ENCODE data around the gene SIL1. TPM values are rescaled to one million over a fixed set of nuclear protein-coding genes. Genes with fewer than 3 reads are reported as not detected.

Gene SIL1
- total and polyA plus RNA-seq, 2 donors (not counting 1 experiment from before 2014, with no cell fraction given) = 66.4 to 85.5 TPM

DNA sequence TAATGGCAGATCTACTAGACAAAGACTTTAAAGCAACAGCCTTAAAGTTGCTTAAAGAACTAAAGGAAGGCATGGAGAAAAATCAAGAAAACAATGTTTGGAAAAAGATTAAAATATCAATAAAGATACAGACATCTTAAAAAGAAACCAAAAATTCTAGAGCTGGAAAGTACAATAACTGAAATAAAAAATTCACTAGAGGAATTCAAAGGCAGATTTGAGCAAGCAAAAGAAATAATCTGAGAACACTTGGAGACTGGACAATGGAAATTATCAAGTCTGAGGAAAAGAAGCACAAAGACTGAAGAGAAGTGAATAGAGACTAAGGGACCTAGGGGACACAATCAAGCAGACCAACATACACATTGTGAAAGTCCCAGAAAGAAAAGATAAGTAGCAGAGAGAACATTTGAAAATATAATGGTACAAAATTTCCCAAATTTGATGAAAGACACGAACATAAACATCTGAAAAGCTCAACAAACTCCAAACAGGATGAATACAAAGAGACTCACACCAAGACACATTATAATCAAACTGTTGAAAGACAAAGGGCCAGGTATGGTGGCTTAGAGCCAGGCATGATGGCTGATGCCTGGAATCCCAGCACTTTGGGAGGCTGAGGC, 26.3 kb downstream of the SIL1 start:
- no peaks in the 10 kb centered on the region for H3K4me1 ChIP-seq (ENCODE audit: control insufficient read depth, extremely low read depth, insufficient read depth, low read length)
- H3K9me3 ChIP-seq (ENCODE audit: control insufficient read depth, insufficient read depth, low read depth, low read length) = no peaks in the 10 kb centered on the region
- no peaks in the 10 kb centered on the region for H4K20me1 ChIP-seq (ENCODE audit: control insufficient read depth, extremely low read depth, insufficient read depth, low read length)
- TF ChIP-seq EZH2 (IDR thresholded peaks at IDR 0.05; ENCODE audit: low read length, missing control alignments) (no peak), CTCF (conservative IDR thresholded peaks at IDR 0.05 in 1 of 2, IDR thresholded peaks at IDR 0.05 in 1 of 2; ENCODE audit: low read depth in 1 of 2, low read length in 2 of 2) (no peak)
- H3K27me3 ChIP-seq (ENCODE audit: control insufficient read depth, insufficient read depth, low read length) = no peaks in the 10 kb centered on the region
- no peaks in the 10 kb centered on the region for H3K36me3 ChIP-seq (ENCODE audit: control insufficient read depth, insufficient read depth, low read length)
- H3K9ac ChIP-seq (ENCODE audit: insufficient read depth, low read length) = no peak overlapping the region
- no peaks in the 10 kb centered on the region for H3K79me2 ChIP-seq (ENCODE audit: control insufficient read depth, insufficient read depth, low read length)
- no peak overlapping the region for H2AFZ ChIP-seq (ENCODE audit: low read length)
- no peak for DNase-seq (ENCODE audit: low read depth in 2 of 2)
- no peak overlapping the region for H3K4me2 ChIP-seq (ENCODE audit: extremely low read depth, insufficient read depth, low read length)
- no peak overlapping the region for H3K27ac ChIP-seq (ENCODE audit: insufficient read depth, low read length)
- no peak overlapping the region for H3K4me3 ChIP-seq (replicated peaks in 1 of 4; ENCODE audit: control extremely low read depth in 1 of 4, insufficient read depth in 1 of 4, low read depth in 3 of 4, low read length in 4 of 4)

GRCh38 chr5:139167952-139168720, 30.0 kb downstream of the SIL1 start:
- Histone ChIP-seq H3K9me3 (ENCODE audit: control insufficient read depth, insufficient read depth, low read depth, low read length) (no peaks in the 10 kb centered on the region), H3K27ac (ENCODE audit: insufficient read depth, low read length) (no peak overlapping the region), H3K4me1 (ENCODE audit: control insufficient read depth, extremely low read depth, insufficient read depth, low read length) (no peaks in the 10 kb centered on the region), H3K4me2 (ENCODE audit: extremely low read depth, insufficient read depth, low read length) (no peak overlapping the region), H4K20me1 (ENCODE audit: control insufficient read depth, extremely low read depth, insufficient read depth, low read length) (no peaks in the 10 kb centered on the region), H2AFZ (ENCODE audit: low read length) (no peak overlapping the region), H3K79me2 (ENCODE audit: control insufficient read depth, insufficient read depth, low read length) (no peaks in the 10 kb centered on the region), H3K27me3 (ENCODE audit: control insufficient read depth, insufficient read depth, low read length) (no peaks in the 10 kb centered on the region), H3K36me3 (ENCODE audit: control insufficient read depth, insufficient read depth, low read length) (no peaks in the 10 kb centered on the region), H3K9ac (ENCODE audit: insufficient read depth, low read length) (no peak overlapping the region), H3K4me3 (replicated peaks in 1 of 4; ENCODE audit: control extremely low read depth in 1 of 4, insufficient read depth in 1 of 4, low read depth in 3 of 4, low read length in 4 of 4) (no peak overlapping the region)
- no peak for DNase-seq (ENCODE audit: low read depth in 2 of 2)
- TF ChIP-seq CTCF (conservative IDR thresholded peaks at IDR 0.05 in 1 of 2, IDR thresholded peaks at IDR 0.05 in 1 of 2; ENCODE audit: low read depth in 1 of 2, low read length in 2 of 2) (no peak), EZH2 (IDR thresholded peaks at IDR 0.05; ENCODE audit: low read length, missing control alignments) (no peak)

DNA sequence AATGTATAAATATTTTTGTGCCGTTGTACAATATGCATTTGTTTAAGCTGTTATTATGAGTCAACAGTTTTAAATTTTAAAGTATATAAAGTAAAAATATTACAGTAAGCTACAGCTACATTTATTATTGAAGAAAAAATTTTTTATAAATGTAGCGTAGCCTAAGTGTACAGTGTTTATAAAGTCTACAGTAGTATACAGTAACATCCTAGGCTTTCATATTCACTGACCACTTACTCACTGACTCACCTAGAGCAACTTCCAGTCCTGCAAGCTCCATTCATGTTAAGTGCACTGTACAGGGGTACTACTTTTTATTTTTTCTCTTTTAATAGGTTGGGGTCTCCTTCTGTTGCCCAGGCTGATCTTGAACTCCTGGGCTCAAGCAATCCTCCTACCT, 30.6 kb downstream of the SIL1 start:
- Histone ChIP-seq H3K27ac (ENCODE audit: insufficient read depth, low read length) (no peak overlapping the region), H4K20me1 (ENCODE audit: control insufficient read depth, extremely low read depth, insufficient read depth, low read length) (no peaks in the 10 kb centered on the region), H3K4me3 (replicated peaks in 1 of 4; ENCODE audit: control extremely low read depth in 1 of 4, insufficient read depth in 1 of 4, low read depth in 3 of 4, low read length in 4 of 4) (no peak overlapping the region), H3K79me2 (ENCODE audit: control insufficient read depth, insufficient read depth, low read length) (no peaks in the 10 kb centered on the region), H3K4me2 (ENCODE audit: extremely low read depth, insufficient read depth, low read length) (no peak overlapping the region), H3K4me1 (ENCODE audit: control insufficient read depth, extremely low read depth, insufficient read depth, low read length) (no peaks in the 10 kb centered on the region), H3K27me3 (ENCODE audit: control insufficient read depth, insufficient read depth, low read length) (no peaks in the 10 kb centered on the region), H2AFZ (ENCODE audit: low read length) (no peak overlapping the region), H3K36me3 (ENCODE audit: control insufficient read depth, insufficient read depth, low read length) (no peaks in the 10 kb centered on the region), H3K9ac (ENCODE audit: insufficient read depth, low read length) (no peak overlapping the region), H3K9me3 (ENCODE audit: control insufficient read depth, insufficient read depth, low read depth, low read length) (no peaks in the 10 kb centered on the region)
- no peak for TF ChIP-seq EZH2 (IDR thresholded peaks at IDR 0.05; ENCODE audit: low read length, missing control alignments)
- TF ChIP-seq CTCF (conservative IDR thresholded peaks at IDR 0.05 in 1 of 2, IDR thresholded peaks at IDR 0.05 in 1 of 2; ENCODE audit: low read depth in 1 of 2, low read length in 2 of 2) = no peak
- DNase-seq (ENCODE audit: low read depth in 2 of 2) = no peak

All from fibroblast of lung (primary cell).